ENCODE measurements around the gene HCRTR1.
A peak's percentile ranks its signal among the peaks of the same experiment; 100 is the strongest.

Gene HCRTR1

DNA sequence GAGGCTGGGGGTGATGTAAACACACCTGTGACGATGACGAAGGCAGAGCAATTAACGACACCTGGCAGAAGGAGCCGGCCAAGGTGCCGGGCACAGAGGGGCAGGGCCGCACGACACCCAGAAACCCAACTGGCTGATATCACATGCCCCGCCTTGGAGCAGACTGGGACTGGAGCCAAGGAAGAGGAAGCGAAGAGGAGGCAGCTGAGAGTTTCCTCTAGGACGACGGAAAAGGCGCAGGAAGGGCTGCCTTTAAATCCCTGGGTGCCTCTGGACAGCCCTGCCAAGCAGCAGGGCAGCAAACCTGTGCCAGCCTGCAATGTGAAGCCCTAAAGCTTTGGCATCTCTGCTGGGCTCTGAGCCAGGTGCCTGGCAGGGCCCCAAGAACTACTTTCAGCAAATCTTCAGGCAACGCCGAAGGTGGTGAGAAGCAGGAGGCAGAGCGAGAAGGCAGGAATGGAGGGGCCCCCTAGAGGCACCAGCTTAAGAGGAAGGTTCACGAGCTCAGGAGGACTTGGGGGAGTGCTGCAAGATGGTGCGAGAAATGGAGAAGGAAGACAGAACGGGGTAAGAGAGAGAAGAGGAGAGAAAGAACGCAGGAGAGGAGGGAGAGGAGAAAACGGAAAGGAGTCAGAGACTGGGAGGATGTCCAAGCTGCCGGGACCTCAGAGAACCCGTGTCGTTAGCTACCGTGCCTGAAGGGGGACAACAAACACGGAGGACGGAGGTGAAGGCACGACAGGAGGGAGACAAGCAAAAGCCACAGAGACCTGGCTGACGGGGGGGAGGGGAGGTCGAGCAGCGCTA, 52.5 kb downstream of the HCRTR1 start:
- peak; percentile 79 for DNase-seq

- no peak for DNase-seq
Measured at GRCh38 chr1:31670593-31670964, 53.1 kb downstream of the HCRTR1 start.

GRCh38 chr1:31671147-31671546, 53.7 kb downstream of the HCRTR1 start:
- DNase-seq: no peak

- no peak for DNase-seq
Measured at GRCh38 chr1:31671561-31672201, 54.2 kb downstream of the HCRTR1 start.

DNA sequence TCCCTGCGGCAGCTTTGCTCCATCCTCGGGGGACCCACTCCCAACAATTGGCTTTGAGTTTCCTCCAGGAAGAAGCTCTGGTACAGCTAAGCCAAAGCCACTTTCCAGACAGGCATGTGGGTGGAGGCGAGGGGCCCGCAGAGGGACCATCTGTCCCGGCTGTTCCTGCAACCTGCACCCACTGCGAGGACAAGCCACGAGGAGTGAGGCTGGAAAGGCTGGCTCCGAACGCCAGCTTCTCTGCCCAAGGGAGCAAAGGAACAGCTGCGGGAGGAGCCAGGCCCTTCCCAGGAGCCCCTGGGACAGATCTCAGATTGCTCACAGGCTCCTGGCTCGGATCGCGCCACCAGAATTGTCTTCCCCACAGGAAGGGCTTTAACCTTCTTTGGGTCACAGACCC, 55.5 kb downstream of the HCRTR1 start:
- no peak for DNase-seq

DNA sequence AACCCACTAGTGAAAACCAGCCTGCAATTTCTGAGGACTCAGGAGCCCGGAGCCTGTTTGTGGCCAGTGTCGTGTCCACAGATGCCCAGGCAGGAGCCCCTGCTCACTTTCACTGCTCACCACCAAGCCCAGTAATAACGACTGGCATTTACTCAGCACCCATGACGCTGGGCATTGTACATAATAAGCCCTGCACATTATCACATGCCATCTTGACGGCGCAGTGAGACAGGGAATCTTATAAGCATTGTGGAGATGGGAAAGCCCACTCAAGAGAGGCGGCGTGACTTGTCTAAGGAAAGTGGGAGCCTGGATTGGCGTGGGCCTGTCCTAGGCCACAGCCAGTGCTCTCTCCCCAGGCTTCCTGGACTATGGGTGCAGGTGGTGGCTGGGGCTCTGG, 55.9 kb downstream of the HCRTR1 start:
- no peak for DNase-seq

DNA sequence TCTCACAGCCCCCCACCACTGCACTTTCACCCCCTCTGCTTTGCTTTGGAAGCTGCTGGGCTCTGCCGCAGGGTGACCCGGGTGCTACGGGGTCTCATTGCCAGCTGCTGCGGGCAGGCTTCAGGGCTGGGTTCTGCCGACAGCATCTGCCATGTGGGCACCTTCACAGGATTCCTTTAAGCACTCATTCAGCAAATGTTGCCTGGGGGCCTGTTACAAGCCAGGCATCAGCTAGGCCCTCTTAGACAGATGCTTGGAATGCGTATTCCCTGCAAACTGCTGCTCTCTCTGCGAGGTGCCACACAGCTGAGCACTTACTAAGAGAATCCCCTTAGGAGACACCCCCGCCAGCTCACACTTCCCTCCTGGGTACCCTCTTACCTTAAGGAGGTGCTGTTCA, 57.1 kb downstream of the HCRTR1 start:
- no peak for DNase-seq

DNA sequence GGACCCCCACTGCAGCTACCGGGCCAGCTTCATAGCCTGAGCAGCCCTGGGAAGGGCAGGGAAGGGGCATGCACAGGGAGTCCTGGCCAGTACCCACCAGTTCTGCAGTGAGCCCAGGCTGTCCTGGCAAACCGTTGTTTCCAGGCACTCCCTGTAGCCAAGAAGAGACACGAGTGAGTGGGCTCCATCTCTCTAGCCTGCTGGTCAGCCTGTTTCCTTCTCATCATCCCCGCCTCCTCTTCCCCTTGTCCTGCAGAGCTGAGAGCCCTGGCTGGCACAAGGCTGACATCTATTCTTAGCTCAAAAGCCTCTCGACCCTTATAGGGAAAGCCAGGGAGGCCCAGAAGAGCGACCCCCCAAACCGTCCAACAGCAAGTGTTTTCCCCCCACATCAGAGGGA, 57.7 kb downstream of the HCRTR1 start:
- DNase-seq: no peak

DNA sequence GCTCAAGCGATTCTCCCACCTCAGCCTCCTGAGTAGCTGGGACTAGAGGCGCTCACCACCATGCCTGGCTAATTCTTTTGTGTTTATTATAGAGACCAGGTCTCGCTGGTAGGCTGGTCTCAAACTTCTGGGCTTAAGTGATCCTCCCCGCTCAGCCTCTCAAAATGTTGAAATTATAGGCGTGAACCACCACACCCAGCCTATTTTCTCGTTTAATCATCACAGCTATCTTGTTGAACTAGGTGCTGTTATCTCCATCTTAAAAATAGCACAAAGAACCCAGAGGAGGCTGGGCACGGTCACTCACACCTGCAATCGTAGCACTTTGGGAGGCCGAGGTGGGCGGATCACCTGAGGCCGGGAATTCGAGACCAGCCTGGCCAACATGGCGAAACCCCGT, 58.3 kb downstream of the HCRTR1 start:
- no peak for DNase-seq

Measured in NCI-H345 (cell line).